NCI-H2196 (cell line): ENCODE measurements around the gene GALNT2.
A peak's percentile ranks its signal among the peaks of the same experiment; 100 is the strongest.

ENCODE experiments used
- DNase-seq: peaks from one replicate; lab custom pipeline; 2025; ENCODE audit not compliant: unreplicated experiment; lab: John Stamatoyannopoulos, UW

The GALNT2 gene

DNA sequence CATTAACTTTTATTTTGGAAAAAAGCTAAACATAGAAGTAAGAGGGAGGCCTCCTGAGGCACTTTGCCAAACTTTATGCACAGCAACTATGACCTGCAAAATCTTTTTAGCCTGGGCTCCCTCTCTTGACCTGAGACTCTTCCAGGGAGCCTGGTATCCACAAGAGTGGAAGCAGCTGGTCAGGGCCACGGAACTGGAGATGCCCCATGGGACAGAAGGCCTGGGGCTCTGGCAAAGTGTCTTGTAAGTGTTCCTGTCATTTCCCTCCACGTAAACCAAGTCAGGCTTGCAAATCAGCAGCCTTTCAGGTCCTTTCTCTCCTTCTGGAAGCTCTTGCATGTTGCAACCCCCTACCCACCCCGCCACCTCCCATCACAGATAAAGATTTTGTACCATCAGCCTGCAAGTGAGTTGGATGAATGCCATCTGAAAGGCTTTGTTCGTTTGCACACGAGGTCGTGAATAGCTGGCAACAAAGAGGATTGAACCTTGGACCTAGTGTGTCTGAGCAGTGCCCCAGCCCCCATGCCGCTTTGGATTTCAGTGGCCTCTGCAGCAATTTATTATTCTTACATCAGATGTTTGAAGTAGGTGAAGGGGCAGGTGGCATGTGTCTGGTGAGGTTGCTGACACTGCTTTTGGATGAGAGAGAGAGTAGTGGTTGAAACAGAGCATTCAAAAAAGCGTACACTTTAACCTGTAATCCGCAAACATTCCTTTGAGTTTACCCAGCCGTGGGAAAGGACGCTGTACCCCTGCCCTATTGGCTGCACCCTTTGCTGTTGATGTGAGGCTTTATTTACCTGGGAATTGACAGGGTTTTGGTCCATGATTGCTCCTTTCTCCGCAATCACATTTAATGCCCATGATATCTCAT is 91.6 kb downstream of the GALNT2 start:
- peak; percentile 79 for DNase-seq

DNA sequence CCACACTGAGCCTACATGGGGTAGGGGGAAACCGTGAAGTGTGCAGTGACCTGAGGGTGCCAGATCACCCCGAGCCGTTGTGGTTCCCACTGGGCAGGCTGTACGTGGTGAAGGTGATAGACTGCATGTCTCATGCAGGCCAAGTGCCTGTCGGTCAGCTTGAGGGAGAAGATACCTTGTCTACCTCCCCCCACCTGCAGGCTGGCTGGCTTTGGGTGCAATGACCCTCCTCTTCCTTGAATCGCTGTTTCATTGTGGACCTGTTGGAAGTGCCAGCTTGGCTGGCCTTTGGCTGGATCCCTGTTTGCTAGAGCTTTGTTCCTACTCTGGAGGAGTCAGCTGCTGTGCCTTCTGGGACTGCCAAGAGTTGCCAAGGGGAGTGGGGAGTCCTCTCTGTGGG is 92.5 kb downstream of the GALNT2 start:
- no peak for DNase-seq

DNA sequence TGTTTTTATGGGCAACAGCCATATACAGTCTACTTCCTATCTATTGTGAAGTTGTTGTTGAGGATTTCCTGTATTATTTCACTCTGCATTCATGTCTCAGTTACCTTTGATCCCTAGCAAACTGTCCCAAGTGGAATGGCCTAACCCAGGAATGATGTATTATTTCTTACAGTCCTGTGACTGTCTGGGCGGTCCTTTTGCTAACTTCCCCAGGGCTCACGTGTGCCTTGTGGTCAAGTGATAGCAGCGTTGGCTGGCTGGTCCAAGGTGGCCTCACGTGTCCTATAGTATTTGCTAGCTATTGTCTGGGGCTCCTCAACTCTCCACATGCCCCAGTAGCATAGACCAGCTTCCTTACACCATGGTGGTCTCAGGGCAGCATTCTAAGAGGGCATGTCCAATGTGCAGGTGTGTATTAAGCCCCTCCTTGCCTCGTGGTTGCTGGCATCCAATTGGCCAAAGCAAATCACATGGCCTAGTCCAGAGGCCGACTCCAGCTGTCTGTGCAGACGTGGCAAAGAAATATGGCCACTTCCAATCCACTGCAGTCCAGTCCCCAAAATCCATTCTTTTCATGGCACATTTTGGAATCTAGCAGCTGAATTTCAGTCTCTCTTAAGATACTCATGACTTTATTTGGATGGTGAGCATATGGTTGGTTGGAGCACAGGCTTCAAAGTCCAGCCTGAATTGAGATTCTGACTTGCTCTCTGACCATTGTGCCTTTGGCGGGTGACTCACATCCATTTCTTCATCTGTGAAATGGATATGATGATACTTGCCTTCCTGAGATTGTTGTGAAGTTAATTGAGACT is 94.1 kb downstream of the GALNT2 start:
- DNase-seq = no peak

DNA sequence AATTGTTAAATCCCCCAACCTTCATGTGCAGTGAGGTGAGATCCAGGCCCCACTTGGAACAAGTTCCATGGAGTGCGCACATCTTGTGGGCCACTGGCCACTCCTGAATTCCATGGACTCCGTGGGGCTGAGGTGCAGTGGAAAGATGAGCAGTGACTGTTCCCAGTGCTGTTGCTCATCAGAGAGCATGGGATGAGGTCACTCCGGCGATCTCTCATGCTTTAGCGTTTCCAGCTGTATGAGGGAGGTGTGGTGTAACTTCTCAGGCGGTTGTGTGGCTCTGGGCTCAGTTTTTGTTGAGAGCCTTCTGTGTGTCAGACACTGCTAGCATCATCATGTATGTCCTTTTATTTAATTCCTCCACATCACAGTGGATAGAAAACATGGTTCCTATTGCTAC is 96.2 kb downstream of the GALNT2 start:
- no peak for DNase-seq

DNA sequence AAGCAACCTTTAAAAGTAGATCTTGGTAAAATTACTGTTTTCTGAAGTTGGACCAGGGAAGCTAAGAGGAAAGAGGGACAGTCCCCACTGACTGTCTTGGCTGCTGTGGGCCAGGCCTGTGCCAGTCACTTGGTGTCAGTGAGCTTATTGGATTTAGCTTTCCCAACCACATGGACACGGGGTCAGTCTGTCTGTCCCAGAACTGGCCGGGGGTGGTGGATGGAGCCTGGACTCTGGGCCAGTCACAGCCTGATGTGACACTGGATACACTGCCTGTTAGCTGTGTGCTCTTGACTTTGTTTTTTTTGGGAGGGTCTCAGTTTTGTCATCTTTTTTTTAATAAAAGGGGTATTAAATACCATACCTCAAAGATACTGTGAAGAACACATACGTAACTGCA is 96.7 kb downstream of the GALNT2 start:
- no peak for DNase-seq

DNA sequence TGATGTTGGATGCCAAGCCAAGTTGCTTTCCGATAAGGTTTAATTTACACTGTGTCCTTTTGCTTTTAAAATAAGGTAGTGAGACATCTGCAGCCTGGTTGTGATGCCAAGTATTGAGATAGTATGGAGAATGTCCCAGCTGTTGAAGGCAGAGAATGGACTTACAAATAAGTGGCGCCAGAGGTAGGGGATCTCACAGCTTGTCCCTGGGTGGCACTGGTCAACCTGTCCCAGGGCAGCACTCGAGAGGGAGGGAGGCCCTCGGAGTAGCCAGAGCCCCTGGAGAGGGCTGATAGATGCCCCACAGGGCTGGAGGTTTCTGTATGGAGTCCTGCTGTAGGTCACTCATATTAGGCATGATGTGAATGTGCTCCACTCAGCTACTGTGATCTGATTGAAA is 98.5 kb downstream of the GALNT2 start:
- no peak for DNase-seq

DNA sequence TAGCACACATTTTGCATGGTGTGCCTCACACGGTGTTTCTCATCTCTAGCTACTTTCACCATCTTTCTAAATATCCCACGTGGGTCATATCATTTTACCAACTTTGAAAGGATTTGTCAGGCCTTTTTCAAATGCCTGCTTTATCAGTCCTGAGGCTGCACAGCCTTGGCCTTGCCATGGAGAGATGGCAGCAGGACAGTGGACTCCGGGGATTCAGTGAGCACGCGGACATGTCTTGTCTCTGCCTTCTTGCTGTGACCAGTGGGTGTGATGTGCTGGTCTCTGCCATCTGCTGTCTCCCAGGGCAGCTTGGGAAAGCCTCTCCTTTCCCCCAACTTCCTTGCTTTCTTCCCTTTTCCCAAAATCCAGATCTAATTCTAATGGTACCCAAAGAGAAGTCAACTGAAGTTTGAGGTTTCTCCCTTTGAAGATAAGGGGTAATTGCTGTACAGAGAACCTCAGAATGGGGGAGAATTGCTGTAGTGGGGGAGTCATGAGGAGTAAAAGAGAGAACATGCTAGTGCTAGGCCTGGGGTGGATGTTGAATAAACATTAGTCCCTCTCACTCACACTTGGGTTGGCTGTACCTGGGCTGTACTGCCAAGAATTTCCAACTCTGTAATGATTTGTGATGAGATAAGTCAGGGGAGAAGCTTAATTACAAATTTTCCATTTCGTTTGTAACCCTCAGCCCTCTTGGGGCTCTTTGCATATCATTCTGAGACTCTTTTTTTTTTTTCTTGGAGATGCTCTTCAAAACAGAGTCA is 99.5 kb downstream of the GALNT2 start:
- no peak for DNase-seq

DNA sequence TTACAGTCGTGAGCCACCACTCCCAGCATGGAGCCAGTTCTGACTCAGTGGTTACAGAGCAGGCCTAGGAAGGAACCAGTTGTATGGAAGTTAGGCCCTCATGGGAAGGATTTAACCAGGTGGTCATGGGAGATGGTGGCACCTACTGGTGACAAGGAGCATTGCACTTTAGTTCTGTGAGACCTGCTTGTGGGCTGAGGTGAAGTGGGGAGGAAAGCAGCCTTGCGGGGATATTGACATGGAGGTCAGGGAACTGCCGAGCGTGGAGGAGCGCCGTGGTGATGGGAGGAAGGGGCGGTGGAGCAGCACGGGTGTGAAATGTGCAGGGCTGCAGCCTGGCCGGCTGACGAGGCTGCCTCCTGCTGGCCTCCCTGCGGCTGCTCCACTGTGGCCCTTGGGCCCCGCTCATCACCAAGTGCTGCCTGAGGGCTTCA is 100.4 kb downstream of the GALNT2 start:
- DNase-seq = peak; percentile 30

DNA sequence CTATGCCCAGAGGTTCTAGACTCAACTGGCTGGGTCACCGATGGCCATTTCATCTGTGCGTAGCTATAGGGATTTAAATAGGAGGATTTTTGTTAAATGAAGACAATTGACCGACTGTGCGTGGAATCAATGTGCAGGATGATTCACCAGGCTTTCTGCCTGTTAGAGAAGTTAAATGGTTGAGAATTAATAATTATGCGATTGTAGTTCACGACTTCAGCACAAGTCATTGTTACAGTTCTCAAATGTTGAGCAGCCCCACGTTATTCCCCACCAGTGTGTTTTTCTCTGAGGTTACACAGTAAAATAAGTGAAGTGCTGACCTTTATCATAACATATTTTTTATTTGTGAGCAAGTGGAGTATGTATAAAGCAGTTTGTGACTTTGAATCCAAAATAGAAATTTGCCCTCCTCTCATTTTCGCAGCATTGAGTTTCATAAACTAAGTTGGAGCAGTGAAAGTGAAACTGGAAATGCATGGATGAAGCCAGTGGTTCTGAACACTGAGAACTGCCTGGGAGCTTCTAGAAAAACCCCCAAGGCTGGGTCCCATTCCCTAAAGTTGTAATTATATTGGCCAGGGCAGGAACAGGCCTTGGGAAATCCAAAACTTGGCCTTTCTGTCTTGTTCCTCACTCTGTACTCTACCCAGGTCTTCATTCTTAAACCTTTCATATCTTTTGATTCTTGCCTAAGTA is 102.6 kb downstream of the GALNT2 start:
- no peak for DNase-seq

DNA sequence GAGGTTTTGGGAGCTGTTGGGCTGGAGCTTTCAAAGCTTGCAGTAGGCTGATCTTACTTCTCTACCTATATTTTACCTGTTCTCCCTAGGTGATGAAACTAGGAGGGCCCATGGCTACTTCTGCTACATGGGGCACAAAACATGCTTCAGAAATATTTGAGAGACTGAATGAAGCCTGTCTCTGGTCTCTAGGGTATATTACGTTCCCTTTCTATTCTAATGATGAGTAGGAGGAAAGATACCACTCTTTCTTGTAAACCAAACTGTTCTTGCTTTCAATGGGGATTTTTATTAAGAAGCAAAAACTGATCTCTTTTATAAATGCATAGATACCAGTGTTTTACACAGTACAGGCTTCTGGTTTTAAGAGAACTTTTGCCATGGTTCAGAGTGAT is 103.1 kb downstream of the GALNT2 start:
- no peak for DNase-seq

DNA sequence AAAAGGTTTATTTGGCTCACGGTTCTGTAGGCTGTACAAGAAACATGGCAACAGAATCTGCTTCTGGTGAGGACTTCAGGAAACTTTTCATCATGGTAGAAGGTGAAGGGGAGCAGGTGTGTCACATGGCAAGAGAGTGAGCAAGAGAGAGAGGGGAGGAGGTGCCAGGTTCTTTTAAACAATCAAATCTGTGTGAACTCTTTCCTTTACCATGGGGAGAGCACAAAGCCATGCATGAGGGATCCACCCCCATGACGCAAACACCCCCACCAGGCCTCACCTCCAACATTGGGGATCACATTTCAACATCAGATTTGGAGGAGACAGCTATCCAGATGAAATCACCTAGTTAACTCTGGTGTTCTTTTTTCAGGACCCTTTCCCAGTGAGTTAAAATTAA is 103.6 kb downstream of the GALNT2 start:
- DNase-seq = no peak

DNA sequence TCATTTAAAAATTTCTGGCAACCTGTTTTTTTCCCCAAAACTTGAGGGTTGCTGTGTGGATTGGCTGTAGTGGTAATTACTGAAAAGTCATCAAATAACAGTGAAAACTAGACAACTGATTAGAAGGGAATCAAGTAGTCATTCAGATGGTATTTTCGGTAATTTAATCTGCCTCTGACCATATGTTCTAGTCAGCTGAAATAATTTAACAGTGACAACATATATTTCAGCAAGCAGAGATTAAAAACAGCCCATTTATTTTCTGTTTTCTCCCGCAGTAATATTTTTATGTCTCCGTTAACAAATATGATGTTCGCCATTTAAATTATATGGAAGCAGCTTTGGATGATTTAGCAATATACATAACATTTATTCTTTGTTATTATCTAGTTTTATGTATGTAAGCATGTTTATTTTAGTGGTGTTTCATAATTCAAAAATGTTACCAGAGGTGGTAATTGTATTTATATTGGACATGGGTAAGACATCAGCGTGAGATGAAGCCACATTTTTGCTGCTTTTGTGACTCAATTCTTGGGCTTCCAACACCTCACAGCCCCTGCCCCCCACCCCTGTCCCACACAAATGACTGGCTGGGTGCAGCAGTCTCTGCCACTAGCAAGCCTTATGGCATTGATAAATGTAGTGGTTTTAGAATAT is 104.4 kb downstream of the GALNT2 start:
- no peak for DNase-seq

DNA sequence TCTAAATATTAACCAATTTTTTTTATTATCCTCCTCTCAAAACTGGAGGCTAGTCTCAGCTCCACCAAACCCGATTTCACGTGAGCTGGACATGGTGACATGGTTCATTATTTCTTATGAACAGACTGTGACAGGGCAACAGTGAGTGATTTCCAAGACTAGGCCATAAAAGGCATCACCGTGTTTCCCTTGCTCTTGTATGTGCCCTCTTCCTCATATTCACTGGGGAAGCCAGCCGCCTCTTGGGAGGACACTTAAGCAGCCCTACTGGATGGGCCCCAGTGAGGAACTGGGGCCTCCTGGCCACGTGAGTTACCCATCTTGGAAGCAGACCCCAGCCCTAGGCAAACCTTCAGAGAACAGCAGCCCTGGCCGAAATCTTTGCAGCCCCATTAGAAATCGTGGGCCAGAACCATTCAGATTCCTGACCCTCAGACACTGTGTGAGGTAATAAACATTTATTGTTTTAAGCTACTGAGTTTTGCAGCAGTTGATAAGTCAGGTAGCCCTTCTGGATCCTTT is 105.0 kb downstream of the GALNT2 start:
- no peak for DNase-seq

DNA sequence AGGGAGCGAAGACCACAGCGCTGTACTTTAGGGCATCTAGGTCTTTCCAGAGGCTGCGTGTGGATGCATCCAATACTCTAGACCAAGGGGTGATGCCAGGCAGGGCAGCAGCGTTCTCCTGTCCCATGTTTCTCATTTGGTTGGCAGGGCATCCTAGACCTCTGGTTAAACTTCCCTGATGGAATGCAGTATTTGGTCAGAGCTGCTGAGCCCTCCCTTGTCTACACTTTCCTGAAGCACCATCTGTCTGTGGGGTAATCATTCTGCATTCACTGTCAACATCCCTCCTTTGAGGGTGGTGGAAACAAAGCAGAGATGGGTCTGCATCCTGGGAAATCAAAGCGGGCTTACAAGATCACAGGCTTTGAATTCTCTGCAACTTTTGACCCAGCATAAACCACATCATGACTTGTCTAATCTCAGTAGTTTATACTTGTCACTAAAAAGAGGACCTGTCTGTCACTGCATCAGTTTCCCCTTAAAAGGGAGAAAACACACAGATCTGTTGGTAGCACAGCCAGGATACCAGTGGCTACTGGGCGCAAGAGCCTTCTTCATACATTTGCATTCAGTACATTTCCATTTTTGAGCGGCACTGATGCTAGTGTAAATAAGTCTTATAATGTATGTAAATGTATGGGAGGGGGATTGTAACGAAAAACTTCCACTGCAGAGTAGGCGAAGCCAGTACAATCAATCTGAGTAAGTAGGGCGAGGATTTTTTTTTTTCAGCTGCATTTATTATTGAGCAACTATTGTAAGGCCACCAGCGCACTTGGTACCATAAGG is 106.3 kb downstream of the GALNT2 start:
- no peak for DNase-seq

DNA sequence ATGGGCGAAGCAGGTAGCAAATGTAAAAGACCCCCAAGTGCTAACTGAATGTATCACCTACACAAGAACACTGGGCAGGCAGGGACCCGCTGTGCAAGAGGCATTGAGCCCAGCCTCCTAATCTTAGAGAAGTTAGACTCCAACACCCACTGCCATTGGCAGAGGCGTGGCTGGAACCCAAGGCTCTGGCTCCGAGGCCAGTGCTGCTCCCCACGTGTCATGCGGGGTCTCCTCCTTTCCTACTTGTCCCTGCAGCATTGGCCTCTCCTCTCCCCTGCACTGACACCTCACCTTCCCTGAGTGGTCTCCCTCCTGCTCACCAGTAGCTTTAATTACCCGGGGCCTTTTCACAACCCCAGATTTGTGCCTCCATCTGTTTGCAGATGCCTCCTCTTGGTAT is 107.0 kb downstream of the GALNT2 start:
- DNase-seq = no peak

DNA sequence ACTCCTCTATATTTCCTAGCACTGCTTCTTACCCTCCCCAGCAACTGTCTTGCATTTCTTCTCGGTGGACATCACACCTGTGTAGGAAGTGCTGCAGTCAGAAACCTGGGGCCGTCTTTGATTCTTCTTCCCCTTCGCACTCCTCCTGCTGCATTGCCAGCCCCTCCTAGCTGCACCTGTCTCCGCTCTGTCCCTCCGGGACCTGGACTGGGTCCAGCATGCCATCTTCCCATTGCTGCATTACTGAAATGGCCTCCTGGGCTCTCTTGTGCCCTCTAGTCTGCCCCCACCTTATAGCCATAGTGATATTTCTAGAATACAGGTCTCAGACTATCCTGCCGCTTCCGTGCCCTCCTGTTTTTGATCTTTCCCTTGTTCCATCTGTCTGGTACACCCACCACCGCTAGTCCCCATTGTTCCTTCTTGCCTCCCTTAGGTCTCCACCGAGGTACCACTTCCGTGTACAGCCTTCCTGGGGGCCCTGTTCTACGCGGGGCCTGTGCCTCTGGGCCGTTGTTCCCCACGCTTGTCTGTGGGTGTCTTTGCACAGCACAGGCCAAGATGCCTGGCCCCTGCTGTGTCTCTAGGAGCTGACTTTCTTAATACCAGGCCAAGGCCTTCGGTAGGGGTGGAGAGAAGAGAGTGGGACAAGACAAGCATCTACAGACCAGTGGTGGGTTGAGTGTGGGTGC is 107.6 kb downstream of the GALNT2 start:
- no peak for DNase-seq

DNA sequence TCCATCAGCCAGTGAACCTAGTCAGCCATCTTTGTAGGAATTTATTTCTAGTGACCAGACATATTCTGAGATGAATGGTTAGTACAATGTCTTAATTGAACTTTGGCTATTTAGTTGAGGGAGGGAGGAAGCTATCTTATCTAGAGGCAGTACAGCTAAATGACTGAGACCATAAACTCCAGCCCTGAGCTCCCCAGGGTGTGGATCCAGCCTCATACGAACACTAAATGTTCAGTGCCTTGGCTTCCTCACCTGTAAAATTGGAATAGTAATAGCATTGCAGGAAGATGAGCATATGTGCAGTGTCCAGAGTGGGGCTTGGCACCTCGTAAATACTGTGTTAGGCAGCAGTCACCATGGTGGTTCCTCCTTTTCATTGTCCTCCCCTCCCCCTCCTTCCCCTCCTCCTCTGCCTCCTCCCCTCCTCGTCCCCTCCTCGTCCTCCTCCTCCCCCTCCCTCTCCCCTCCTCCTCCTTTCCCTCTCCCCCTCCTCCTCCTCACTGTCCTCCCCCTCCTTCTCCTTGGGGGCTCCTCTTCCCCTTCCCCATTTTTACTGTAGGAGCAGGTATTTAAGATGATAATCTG is 108.2 kb downstream of the GALNT2 start:
- DNase-seq = no peak

DNA sequence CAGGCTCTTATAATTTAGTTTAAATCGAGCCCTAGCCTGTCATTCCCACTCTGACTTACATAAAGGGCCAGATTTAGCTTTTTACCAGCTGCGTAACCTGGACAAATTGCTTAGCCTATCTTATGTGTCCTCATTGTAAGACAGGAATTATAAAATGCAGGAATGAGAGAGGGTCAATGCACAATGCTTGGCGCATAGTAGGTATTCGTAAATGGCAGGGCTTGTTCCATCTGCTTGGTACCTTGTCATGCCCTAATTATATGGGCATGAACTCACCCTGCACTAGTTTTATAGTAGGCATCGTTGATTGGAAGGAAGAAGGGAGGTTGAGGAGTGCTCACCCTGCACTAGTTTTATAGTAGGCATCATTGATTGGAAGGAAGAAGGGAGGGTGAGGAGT is 108.8 kb downstream of the GALNT2 start:
- DNase-seq = no peak
